Activated CD8-positive, alpha-beta T cell treated with anti-CD3 and anti-CD28 coated beads for 36 hours (primary cell): ENCODE data around the gene SPSB4. TPM values are rescaled to one million over a fixed set of nuclear protein-coding genes. Genes with fewer than 3 reads are reported as not detected.

ENCODE experiments used
- ATAC-seq: fragments of 200-7000 bp; cut with Tn5 transposase; one replicate; pipeline ENCODE4 v1.10.0; 2021; ENCODE audit warnings: mild to moderate bottlenecking, moderate library complexity
- CTCF ChIA-PET: fragments of 350-600 bp; sonication (Branson Sonifier 250); formaldehyde crosslinking; loops from one replicate; lab custom pipeline; 2021; ENCODE audit warnings: antibody characterized with exemption; lab: Charles Lee
- POLR2A ChIA-PET: fragments of 350-600 bp; sonication (Branson Sonifier 250); formaldehyde crosslinking; loops from one replicate; lab custom pipeline; 2021; ENCODE audit warnings: antibody characterized with exemption; lab: Charles Lee
- DNase-seq: peaks from one replicate; pipeline ENCODE4 v3.0.0-alpha.2; 2020
- H3K27ac Mint-ChIP-seq: one replicate; pipeline ENCODE4 v1.8.0; 2021; ENCODE audit warnings: mild to moderate bottlenecking, mixed read lengths
- H3K27me3 Mint-ChIP-seq: one replicate; pipeline ENCODE4 v1.8.0; 2021; ENCODE audit warnings: mixed read lengths
- H3K36me3 Mint-ChIP-seq: one replicate; pipeline ENCODE4 v1.8.0; 2021; ENCODE audit warnings: low read depth, mixed read lengths
- H3K4me1 Mint-ChIP-seq: one replicate; pipeline ENCODE4 v1.8.0; 2021; ENCODE audit warnings: low read depth, mixed read lengths
- H3K4me3 Mint-ChIP-seq: one replicate; pipeline ENCODE4 v1.8.0; 2021; ENCODE audit warnings: mild to moderate bottlenecking, moderate library complexity, mixed read lengths
- H3K9me3 Mint-ChIP-seq: one replicate; pipeline ENCODE4 v1.8.0; 2021; ENCODE audit warnings: mixed read lengths
- intact Hi-C: fragments of 100-400 bp; cut with micrococcal nuclease; formaldehyde crosslinking; loops from one replicate; pipeline ENCODE4 v1.10.0; 2022
- total RNA-seq, 2 experiments: library from RNA; stranded (reverse); gene quantifications; one replicate each; pipeline ENCODE4 v1.2.3, GENCODE V29; 2021
- TF ChIP-seq, protein P1 (sequence below): fragments of 200-600 bp; IDR thresholded peaks from one replicate; pipeline ENCODE4 v1.8.0; 2022; ENCODE audit warnings: antibody characterized with exemption, mild to moderate bottlenecking

The SPSB4 gene
- total RNA-seq, 2 experiments from 2014 or later, result not detected

DNA sequence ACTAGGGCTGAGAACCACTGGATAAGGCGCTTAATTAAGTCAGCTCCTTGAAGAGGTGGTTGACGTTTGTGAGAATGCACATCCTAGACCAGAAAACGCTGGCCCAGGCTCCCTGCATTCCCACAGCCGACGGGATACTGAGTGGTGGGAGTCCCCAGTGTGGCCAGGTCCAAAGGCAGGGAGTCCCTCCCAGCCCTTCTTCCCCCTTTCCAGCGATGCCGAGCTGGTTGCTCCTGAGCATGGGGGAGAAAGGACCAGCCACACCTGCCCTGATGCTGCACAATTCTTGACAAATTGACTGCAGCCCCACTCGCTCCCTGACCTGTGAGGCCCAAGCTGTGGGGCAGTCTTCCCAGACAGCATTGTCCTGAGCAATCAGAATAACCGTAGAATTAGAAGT is 101.0 kb downstream of the SPSB4 start:
- ATAC-seq (no peak), DNase-seq (no peak)
- H3K4me3 Mint-ChIP-seq, result no peak overlapping the region
- no peak overlapping the region for H3K27ac Mint-ChIP-seq
- intact Hi-C loops, result no loop called here
- H3K9me3 Mint-ChIP-seq, result no peaks in the 10 kb centered on the region
- TF ChIP-seq, protein P1, sequence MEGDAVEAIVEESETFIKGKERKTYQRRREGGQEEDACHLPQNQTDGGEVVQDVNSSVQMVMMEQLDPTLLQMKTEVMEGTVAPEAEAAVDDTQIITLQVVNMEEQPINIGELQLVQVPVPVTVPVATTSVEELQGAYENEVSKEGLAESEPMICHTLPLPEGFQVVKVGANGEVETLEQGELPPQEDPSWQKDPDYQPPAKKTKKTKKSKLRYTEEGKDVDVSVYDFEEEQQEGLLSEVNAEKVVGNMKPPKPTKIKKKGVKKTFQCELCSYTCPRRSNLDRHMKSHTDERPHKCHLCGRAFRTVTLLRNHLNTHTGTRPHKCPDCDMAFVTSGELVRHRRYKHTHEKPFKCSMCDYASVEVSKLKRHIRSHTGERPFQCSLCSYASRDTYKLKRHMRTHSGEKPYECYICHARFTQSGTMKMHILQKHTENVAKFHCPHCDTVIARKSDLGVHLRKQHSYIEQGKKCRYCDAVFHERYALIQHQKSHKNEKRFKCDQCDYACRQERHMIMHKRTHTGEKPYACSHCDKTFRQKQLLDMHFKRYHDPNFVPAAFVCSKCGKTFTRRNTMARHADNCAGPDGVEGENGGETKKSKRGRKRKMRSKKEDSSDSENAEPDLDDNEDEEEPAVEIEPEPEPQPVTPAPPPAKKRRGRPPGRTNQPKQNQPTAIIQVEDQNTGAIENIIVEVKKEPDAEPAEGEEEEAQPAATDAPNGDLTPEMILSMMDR, result no peak
- H3K27me3 Mint-ChIP-seq, result no peaks in the 10 kb centered on the region
- POLR2A ChIA-PET, result no interaction called here
- CTCF ChIA-PET, result interaction anchor here (2.3 kb wide), 1 partner anchor 40 kb away, joined by 7 read pairs; no protein-coding TSS in a partner anchor
- H3K36me3 Mint-ChIP-seq, result no peaks in the 10 kb centered on the region
- H3K4me1 Mint-ChIP-seq, result no peaks in the 10 kb centered on the region

DNA sequence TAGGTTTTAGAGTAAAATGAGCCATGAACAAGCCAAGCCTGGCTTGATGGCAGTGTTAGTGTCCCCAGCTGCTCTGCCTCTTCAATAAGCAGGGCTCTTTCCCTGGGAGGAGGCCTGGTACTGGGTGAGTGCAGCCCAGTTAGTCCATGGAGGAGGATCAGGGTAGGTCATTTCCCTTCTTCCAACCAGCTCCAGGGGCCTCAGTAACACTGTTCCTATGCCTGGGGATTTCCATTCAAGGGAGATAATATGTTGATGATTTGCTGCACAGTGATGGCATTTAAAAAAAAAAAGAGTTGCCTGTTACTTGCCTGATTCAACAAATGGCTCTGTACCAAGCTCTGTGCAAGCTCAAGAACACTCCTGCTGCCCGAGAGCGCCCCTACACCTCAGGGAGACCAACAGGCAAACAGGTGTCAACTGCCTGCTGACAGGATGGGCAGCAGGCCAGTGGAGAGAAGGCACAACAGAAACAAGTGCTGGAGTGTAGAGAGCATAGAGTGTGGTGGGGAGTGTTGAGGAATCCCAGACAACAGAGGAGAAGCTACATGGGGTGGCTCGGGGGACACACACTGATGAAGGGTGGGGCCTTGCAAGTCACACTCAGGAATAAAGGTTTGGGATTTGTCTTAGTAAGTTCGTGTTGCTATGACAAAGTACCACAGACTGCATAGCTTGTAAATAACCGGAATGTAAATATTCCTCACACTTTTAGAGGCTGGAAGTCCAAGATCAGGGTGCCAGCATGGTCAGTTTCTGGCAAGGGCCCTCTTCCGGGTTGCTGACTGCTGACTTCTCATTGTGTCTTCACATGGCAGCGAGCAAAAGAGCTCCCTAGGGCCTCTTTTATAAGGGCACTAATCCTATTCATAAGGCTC is 101.9 kb downstream of the SPSB4 start:
- Mint-ChIP-seq H3K36me3 (no peaks in the 10 kb centered on the region), H3K27ac (no peak overlapping the region), H3K4me1 (no peaks in the 10 kb centered on the region), H3K4me3 (no peak overlapping the region), H3K27me3 (no peaks in the 10 kb centered on the region), H3K9me3 (no peaks in the 10 kb centered on the region)
- no peak for DNase-seq
- intact Hi-C loops, result no loop called here
- POLR2A ChIA-PET, result interaction anchor here (0.6 kb wide), 1 partner anchor 949 kb away, joined by 3 read pairs; no protein-coding TSS in a partner anchor
- TF ChIP-seq, protein P1, result no peak
- no peak for ATAC-seq
- CTCF ChIA-PET, result interaction anchor here (0.6 to 2.3 kb wide), 3 partner anchors 13 to 655 kb away, joined by 3 to 7 read pairs (median 3); no protein-coding TSS in a partner anchor

DNA sequence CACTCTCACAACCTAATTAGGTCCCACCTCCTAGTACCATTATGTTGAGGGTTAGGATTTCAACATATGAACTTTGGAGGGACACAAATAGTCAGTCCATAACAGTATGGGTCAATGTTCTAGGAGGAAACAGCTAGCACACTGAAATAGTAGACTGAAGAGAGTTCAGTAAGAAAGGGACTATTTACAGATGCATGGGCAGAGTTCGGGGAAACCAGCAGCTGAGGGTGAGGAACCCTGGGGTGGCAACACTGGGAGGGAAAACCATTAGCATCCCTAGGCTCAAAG is 102.5 kb downstream of the SPSB4 start:
- intact Hi-C loops, result no loop called here
- H3K4me3 Mint-ChIP-seq, result no peak overlapping the region
- peaks cover 2% of the 10 kb centered on the region for H3K9me3 Mint-ChIP-seq
- no peak overlapping the region for H3K27ac Mint-ChIP-seq
- ChIA-PET POLR2A (no interaction called here), CTCF (interaction anchor here (1.3 to 2.3 kb wide), 2 partner anchors 12 to 38 kb away, joined by 3 to 7 read pairs; no protein-coding TSS in a partner anchor)
- ATAC-seq (no peak), DNase-seq (no peak)
- TF ChIP-seq, protein P1, result no peak
- H3K4me1 Mint-ChIP-seq, result no peaks in the 10 kb centered on the region
- H3K27me3 Mint-ChIP-seq, result no peaks in the 10 kb centered on the region
- H3K36me3 Mint-ChIP-seq, result no peaks in the 10 kb centered on the region

DNA sequence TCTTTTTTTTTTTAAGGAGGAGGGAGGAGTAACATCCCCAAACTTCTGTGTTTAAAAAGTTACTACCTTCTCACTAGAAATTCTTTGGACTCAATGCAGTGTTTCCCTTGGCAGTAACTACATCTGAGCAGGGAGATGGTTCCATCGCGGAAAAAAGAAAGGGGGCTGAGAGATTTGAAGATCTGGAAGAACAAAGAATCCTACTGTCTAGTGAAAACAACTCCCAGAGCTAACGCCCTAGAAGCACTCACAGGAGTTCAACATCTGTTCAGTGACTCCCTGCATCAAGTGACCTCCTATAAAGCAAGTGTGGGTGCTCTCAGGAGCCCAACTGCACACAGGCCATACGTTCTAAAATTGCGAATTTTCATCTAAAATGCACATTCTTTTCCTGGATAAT is 113.7 kb downstream of the SPSB4 start:
- POLR2A ChIA-PET, result interaction anchor here (0.7 kb wide), 1 partner anchor 37 kb away, joined by 3 read pairs; no protein-coding TSS in a partner anchor
- no peaks in the 10 kb centered on the region for H3K4me1 Mint-ChIP-seq
- ATAC-seq (no peak), DNase-seq (no peak)
- TF ChIP-seq, protein P1, result no peak
- H3K4me3 Mint-ChIP-seq, result no peak overlapping the region
- no peaks in the 10 kb centered on the region for H3K36me3 Mint-ChIP-seq
- CTCF ChIA-PET, result no interaction called here
- H3K27me3 Mint-ChIP-seq, result peaks cover 4% of the 10 kb centered on the region
- H3K9me3 Mint-ChIP-seq, result peaks cover 11% of the 10 kb centered on the region
- intact Hi-C loops, result no loop called here
- no peak overlapping the region for H3K27ac Mint-ChIP-seq

DNA sequence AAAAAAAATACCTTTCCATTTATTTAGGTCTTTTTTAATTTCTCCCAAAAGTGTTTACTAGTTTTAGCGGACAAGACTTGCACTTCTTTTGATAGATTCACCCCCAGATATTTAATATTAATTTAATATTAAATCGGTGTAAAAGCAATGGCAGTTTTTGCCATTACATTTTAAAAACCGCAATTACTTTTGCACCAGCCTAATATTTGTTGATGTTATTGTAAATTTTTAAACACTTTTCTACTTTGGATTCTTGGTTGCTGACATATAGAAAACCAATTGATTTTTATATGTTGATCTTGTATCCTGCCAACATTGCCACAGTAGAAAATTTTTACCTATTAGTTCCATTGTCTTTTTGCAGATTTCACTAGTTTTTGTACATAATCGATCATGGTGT is 116.5 kb downstream of the SPSB4 start:
- DNase-seq (no peak), ATAC-seq (no peak)
- Mint-ChIP-seq H3K27me3 (peaks cover 4% of the 10 kb centered on the region), H3K36me3 (no peaks in the 10 kb centered on the region), H3K27ac (no peak overlapping the region), H3K9me3 (peaks cover 5% of the 10 kb centered on the region), H3K4me3 (no peak overlapping the region), H3K4me1 (no peaks in the 10 kb centered on the region)
- POLR2A ChIA-PET, result no interaction called here
- CTCF ChIA-PET, result interaction anchor here (0.6 to 1.6 kb wide), 4 partner anchors 18 to 304 kb away, joined by 3 to 6 read pairs (median 4); no protein-coding TSS in a partner anchor
- intact Hi-C loops, result no loop called here
- TF ChIP-seq, protein P1, result no peak
